ENCODE data around the gene FAM83D. TPM values are rescaled to one million over a fixed set of nuclear protein-coding genes. Genes with fewer than 3 reads are reported as not detected.

Gene FAM83D
- total RNA-seq, 4 donors from 2014 or later = 0.93 to 3.2 (median 1.3) TPM

DNA sequence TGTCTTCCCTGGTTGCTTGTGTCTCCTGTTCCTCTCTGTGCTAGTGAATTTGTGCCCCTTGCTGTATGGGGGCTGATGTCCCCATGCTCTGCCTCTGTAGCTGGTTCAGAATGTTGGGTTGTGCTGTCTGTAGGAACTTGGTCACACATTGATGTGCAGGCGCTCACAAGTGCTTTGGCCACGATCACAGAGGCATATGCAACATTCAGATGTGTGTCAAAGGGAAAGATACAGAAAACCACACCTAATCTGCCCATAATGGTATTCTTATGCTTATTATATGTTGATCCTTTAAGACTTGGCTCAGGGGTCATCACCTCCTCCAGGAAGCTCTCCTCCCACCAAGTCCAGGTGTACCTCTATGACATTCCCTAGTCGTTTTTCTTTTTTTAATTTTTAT lies 18.8 kb downstream of the FAM83D start:
- DNase-seq (ENCODE audit: low spot score) (no peak), ATAC-seq (ENCODE audit: low FRiP score) (no peak)

GRCh38 chr20:38946836-38947235 lies 20.6 kb downstream of the FAM83D start:
- DNase-seq (ENCODE audit: low spot score) (no peak), ATAC-seq (ENCODE audit: low FRiP score) (no peak)
- TF ChIP-seq CTCF (IDR thresholded peaks at IDR 0.05) = no peak

More for the DNA sequence above, 18.8 kb downstream of the FAM83D start:
- no peak for TF ChIP-seq CTCF (IDR thresholded peaks at IDR 0.05)

GRCh38 chr20:38947931-38948362 lies 21.7 kb downstream of the FAM83D start:
- DNase-seq (ENCODE audit: low spot score) (no peak), ATAC-seq (ENCODE audit: low FRiP score) (no peak)
- TF ChIP-seq CTCF (IDR thresholded peaks at IDR 0.05) = no peak

DNA sequence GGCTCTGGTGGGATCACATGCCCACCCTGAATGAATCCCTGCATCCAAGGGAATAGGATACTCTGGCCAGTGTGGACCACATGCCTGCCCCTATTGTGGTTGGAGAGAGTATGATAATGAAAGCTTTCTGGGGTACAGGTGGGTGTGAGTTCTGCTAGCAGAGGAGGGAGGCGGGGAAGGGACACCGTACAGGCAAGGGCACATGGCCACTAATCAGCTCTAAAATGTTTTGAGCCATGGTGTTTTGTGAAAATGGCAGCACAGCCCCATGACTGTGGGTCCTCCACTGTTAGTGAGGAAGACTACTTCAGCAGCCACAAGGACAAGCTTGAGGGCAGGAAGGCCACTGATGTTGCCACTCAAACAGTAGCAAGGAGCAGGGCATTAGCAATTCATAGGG lies 24.0 kb downstream of the FAM83D start:
- DNase-seq (ENCODE audit: low spot score) (no peak), ATAC-seq (ENCODE audit: low FRiP score) (no peak)
- TF ChIP-seq CTCF (IDR thresholded peaks at IDR 0.05) = no peak

DNA sequence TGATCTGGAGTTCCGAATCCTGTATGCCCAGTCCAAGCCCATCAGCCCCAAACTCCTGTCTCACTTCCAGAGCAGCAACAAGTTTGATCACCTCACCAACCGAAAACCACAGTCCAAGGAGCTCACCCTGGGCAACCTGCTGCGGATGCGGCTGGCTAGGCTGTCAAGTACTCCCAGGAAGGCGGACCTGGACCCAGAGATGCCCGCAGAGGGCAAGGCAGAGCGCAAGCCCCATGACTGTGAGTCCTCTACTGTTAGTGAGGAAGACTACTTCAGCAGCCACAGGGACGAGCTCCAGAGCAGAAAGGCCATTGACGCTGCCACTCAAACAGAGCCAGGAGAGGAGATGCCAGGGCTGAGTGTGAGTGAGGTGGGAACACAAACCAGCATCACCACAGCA lies 25.4 kb downstream of the FAM83D start:
- ATAC-seq (ENCODE audit: low FRiP score) = no peak
- DNase-seq (ENCODE audit: low spot score) = no peak
- TF ChIP-seq CTCF (IDR thresholded peaks at IDR 0.05) = no peak

GRCh38 chr20:38952153-38952552 lies 25.9 kb downstream of the FAM83D start:
- TF ChIP-seq CTCF (IDR thresholded peaks at IDR 0.05) = no peak
- no peak for DNase-seq (ENCODE audit: low spot score)
- no peak for ATAC-seq (ENCODE audit: low FRiP score)

DNA sequence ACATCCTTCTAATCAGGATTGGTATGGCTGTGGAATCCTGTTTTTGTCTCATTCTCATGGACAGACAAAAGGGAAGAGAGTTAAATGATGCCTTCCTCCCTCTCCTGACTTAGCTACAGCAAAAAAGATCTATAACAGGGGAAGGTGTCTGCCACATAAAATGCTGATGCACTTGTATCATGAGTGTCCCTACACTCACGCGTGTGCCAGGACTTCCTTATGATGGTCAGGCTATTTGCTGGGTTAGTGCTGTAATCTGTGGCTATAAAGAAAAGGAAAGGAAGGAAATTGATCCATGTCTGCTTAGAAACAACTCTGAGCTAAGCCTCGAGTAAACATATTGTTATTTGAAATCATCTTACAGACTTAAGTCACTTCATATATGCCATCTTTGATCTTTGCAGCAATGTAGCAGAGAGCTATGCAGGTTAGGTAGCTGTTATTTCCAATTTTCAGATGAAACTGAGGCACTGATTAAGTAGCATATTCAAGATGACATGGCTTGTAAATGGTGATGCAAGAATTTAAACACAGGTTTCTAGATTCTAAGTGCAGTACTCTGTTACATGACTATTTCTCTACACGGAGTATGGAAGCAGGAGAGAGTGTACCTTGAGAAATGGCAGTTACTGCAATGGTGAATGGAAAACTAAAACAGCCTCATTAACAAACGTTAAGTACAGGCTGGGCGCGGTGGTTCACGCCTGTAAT lies 27.6 kb downstream of the FAM83D start:
- ATAC-seq (ENCODE audit: low FRiP score) = no peak
- no peak for TF ChIP-seq CTCF (IDR thresholded peaks at IDR 0.05)
- no peak for DNase-seq (ENCODE audit: low spot score)
